Pancreas (tissue), 10 donors: ENCODE data around the gene CBLC. TPM values are rescaled to one million over a fixed set of nuclear protein-coding genes. Genes with fewer than 3 reads are reported as not detected.
"Not testable (repeated sequence)": the region's sequence is repeated elsewhere in the genome, so short reads cannot be mapped to it uniquely, and the experiment has no call there.

Experiments used
- ATAC-seq, 4 donors: fragments of 200-7000 bp; cut with Tn5 transposase; one replicate each; pipeline versions ENCODE4 v1.8.0 to v1.9.1; 2020; ENCODE audit warnings: mild to moderate bottlenecking in 4 of 4, moderate library complexity in 4 of 4
- DNase-seq, 6 donors: peaks; one replicate each; pipeline ENCODE4 v3.0.0-alpha.2; 2020
- FAIRE-seq: peaks from 2 replicates; lab custom pipeline; 2012; peaks lifted over from hg19 to GRCh38; lab: Jason Lieb, UNC
- H3K27ac ChIP-seq, 4 donors: fragments of 200-600 bp; sonication (generic); 1 replicate in 3 of 4; 2 replicates in 1 of 4; pipeline versions ENCODE4 v1.5.0 to v1.8.0; 2020
- H3K27me3 ChIP-seq, 4 donors: fragments of 200-600 bp; one replicate each; pipeline ENCODE4 v1.8.0; 2021
- H3K36me3 ChIP-seq, 3 donors: fragments of 200-600 bp; sonication (generic) in 1 of 3; one replicate each; pipeline versions ENCODE4 v1.5.0 to v1.8.0; 2020 to 2021
- H3K4me1 ChIP-seq, 3 donors: fragments of 200-600 bp; one replicate each; pipeline ENCODE4 v1.8.0; 2021
- H3K4me3 ChIP-seq, 4 donors: fragments of 200-600 bp; sonication (generic) in 2 of 4; one replicate each; pipeline versions ENCODE4 v1.5.0 to v1.8.0; 2020 to 2021
- H3K9me3 ChIP-seq, 4 donors: fragments of 200-600 bp; one replicate each; pipeline ENCODE4 v1.8.0; 2021
- CTCF ChIP-seq, 4 donors: fragments of 200-600 bp; sonication (generic) in 3 of 4; IDR thresholded peaks; one replicate each; pipeline versions ENCODE4 v1.5.0 to v1.8.0; 2021; ENCODE audit warnings: antibody characterized with exemption in 4 of 4
- WGBS, 2 donors: extraction: QIAGEN DNeasy Blood & Tissue Kit; methylation state at CpG; one replicate each; pipeline ENCODE4 v1.1.7; 2013; 5-methylcytosine and 5-hydroxymethylcytosine counted together
- intact Hi-C, 3 donors: fragments of 100-400 bp; cut with DNase I; formaldehyde crosslinking; loops; one replicate each; pipeline versions ENCODE4 v1.11.1 to v1.14.2; 2022
- polyA plus RNA-seq, 2 donors: library from polyadenylated mRNA; stranded (reverse); fragments of 200-250 nt; gene quantifications; one replicate each; pipeline ENCODE4 v1.2.3, GENCODE V29; 2013
- total RNA-seq, 6 donors: library from RNA; stranded (reverse); fragmentation: NEBNext Ultra II Directional in 4 of 6; extraction: Animal tissue kit (Norgen Biotek cat#: 25700) in 4 of 6; gene quantifications; one replicate each; pipeline versions ENCODE4 v1.2.1 to v1.2.4, GENCODE V29; 2021 to 2023
- donor health status: healthy with polysubstance abuse.
- donor health status: DM: no; HTN: no; CAD: no; lungs with moderate emphysema.
- donor health status: DM: no; HTN: no; CAD: no.
- donor health status: control.
- donor health status: control.
- donor health status: Bipolar disorder and iron deficiency.
- donor health status: DM: yes; HTN: yes; CAD: no.
- donor health status: DM: no; HTN: no; CAD: no.
- donor health status: DM: no; HTN: no; CAD: no.
- donor health status: DM: yes; HTN: yes; CAD: no.

Gene CBLC
- total and polyA plus RNA-seq, 8 donors, result 10.1 to 29.7 (median 13.9) TPM

- Histone ChIP-seq H3K27me3 (no peaks in the 10 kb centered on the region), H3K4me1 (no peaks in the 10 kb centered on the region), H3K27ac (no peak overlapping the region), H3K36me3 (no peaks in the 10 kb centered on the region), H3K4me3 (no peak overlapping the region), H3K9me3 (no peaks in the 10 kb centered on the region)
- ATAC-seq (peak in 3 of 4 donors; percentile 1 to 47 (median 29)), FAIRE-seq (no peak), DNase-seq (no peak)
- no peak for TF ChIP-seq CTCF (IDR thresholded peaks at IDR 0.05)
- intact Hi-C loops, result loop anchor here in 1 of 3 donors (5.0 kb wide), 2 partner anchors 43 to 78 kb away; no protein-coding TSS in a partner anchor
- WGBS, 2 donors, result 83 to 87% methylated on average over 22 of the region's 22 CpGs
These were observed 12.4 kb upstream of the CBLC start for GRCh38 chr19:44765033-44765948.

GRCh38 chr19:44765949-44766335 is 11.7 kb upstream of the CBLC start:
- H3K27me3 ChIP-seq, result no peaks in the 10 kb centered on the region
- H3K27ac ChIP-seq, result no peak overlapping the region
- intact Hi-C loops, result loop anchor here in 1 of 3 donors (5.0 kb wide), 2 partner anchors 44 to 79 kb away; no protein-coding TSS in a partner anchor
- H3K4me1 ChIP-seq, result no peaks in the 10 kb centered on the region
- ATAC-seq (no peak), DNase-seq (no peak), FAIRE-seq (no peak)
- no peak for TF ChIP-seq CTCF (IDR thresholded peaks at IDR 0.05)
- H3K9me3 ChIP-seq, result no peaks in the 10 kb centered on the region
- 87 to 90% methylated on average over 3 of the region's 3 CpGs for WGBS, 2 donors
- no peaks in the 10 kb centered on the region for H3K36me3 ChIP-seq
- H3K4me3 ChIP-seq, result no peak overlapping the region

GRCh38 chr19:44767295-44768180 is 10.2 kb upstream of the CBLC start:
- H3K27ac ChIP-seq, result no peak overlapping the region
- TF ChIP-seq CTCF (IDR thresholded peaks at IDR 0.05), result no peak
- no peaks in the 10 kb centered on the region for H3K27me3 ChIP-seq
- H3K4me3 ChIP-seq, result no peak overlapping the region
- no peaks in the 10 kb centered on the region for H3K9me3 ChIP-seq
- WGBS, 2 donors, result 76 to 81% methylated on average over 11 of the region's 11 CpGs
- H3K36me3 ChIP-seq, result no peaks in the 10 kb centered on the region
- FAIRE-seq (no peak), ATAC-seq (peak in 1 of 4 donors; percentile 12), DNase-seq (no peak)
- intact Hi-C loops, result loop anchor here in 1 of 3 donors (5.0 kb wide), 2 partner anchors 45 to 80 kb away; no protein-coding TSS in a partner anchor
- no peaks in the 10 kb centered on the region for H3K4me1 ChIP-seq

GRCh38 chr19:44770550-44771257 is 7.0 kb upstream of the CBLC start:
- 15 to 16% methylated on average over 15 of the region's 15 CpGs for WGBS, 2 donors
- Histone ChIP-seq H3K9me3 (no peaks in the 10 kb centered on the region), H3K27me3 (no peaks in the 10 kb centered on the region), H3K4me3 (no peak overlapping the region), H3K27ac (no peak overlapping the region), H3K36me3 (no peaks in the 10 kb centered on the region), H3K4me1 (no peaks in the 10 kb centered on the region)
- ATAC-seq (peak; percentile 99 to 100 (median 100)), DNase-seq (peak; percentile 94 to 98 (median 96)), FAIRE-seq (peak; percentile 51)
- TF ChIP-seq CTCF (IDR thresholded peaks at IDR 0.05), result peak; percentile 75 to 88 (median 80)
- intact Hi-C loops, result loop anchor here in 1 of 3 donors (10.0 kb wide), 1 partner anchor 86 kb away; no protein-coding TSS in a partner anchor

- ATAC-seq, H3K27ac ChIP-seq, H3K4me3 ChIP-seq, FAIRE-seq, H3K27me3 ChIP-seq, H3K36me3 ChIP-seq, H3K9me3 ChIP-seq, H3K4me1 ChIP-seq, DNase-seq: not testable (repeated sequence)
- WGBS, 2 donors, result 66 to 79% methylated on average over 15 to 18 of the region's 18 CpGs
- intact Hi-C loops, result loop anchor here in 1 of 3 donors (2.0 to 10.0 kb wide), 2 partner anchors 49 to 87 kb away; no protein-coding TSS in a partner anchor
These were observed 5.5 kb upstream of the CBLC start for GRCh38 chr19:44772144-44772543.
